ENCODE data around the gene TANK. TPM values are rescaled to one million over a fixed set of nuclear protein-coding genes. Genes with fewer than 3 reads are reported as not detected.

Gene TANK
- total RNA-seq, 1 experiment from 2014 or later: 24.5 TPM

DNA sequence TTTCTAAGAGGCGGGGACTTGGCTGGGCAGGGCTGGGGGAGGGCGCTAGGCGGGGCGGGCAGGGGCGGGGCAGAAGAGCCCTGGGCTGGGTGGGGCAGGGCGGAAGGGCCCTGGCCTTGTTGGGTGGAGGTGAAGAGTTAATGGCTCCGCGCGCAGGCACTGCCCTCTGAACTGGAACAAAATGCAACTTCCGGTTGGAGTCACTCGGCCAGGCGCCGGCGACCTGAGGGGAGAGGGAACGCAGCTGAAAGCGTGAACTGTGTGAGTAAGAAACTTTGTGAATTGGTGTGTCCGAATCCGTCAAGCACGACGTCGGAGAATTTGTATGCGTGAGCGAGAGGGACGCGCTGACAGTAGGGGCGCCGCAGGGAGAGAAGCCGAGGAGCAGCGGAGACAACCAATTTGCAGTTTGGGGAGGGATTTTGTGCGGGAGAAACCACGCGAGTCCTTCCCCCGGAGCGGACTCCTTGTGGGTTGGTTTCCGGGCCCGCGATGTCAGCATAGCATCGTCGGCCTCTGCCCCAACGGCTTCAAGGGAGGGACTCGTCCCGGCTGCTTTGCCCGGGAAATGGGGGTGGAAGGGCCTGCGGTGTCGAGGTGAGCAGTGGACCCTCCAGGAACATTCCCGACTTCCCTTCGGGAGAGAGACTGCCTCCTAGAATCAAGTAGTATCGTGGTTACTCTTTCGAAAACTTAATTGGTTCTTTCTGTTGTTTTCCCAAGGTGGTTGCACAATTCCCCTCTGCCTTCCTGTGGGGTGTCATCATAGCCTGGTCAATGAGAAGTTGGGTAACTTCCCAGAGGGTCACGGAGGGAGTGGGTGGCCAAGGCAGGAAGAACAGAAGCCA, at the start of gene TANK (continued):
- TF ChIP-seq, protein P1, sequence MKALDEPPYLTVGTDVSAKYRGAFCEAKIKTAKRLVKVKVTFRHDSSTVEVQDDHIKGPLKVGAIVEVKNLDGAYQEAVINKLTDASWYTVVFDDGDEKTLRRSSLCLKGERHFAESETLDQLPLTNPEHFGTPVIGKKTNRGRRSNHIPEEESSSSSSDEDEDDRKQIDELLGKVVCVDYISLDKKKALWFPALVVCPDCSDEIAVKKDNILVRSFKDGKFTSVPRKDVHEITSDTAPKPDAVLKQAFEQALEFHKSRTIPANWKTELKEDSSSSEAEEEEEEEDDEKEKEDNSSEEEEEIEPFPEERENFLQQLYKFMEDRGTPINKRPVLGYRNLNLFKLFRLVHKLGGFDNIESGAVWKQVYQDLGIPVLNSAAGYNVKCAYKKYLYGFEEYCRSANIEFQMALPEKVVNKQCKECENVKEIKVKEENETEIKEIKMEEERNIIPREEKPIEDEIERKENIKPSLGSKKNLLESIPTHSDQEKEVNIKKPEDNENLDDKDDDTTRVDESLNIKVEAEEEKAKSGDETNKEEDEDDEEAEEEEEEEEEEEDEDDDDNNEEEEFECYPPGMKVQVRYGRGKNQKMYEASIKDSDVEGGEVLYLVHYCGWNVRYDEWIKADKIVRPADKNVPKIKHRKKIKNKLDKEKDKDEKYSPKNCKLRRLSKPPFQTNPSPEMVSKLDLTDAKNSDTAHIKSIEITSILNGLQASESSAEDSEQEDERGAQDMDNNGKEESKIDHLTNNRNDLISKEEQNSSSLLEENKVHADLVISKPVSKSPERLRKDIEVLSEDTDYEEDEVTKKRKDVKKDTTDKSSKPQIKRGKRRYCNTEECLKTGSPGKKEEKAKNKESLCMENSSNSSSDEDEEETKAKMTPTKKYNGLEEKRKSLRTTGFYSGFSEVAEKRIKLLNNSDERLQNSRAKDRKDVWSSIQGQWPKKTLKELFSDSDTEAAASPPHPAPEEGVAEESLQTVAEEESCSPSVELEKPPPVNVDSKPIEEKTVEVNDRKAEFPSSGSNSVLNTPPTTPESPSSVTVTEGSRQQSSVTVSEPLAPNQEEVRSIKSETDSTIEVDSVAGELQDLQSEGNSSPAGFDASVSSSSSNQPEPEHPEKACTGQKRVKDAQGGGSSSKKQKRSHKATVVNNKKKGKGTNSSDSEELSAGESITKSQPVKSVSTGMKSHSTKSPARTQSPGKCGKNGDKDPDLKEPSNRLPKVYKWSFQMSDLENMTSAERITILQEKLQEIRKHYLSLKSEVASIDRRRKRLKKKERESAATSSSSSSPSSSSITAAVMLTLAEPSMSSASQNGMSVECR (CRISPR knock-in tag; IDR thresholded peaks at IDR 0.05; ENCODE audit: borderline replicate concordance): 0 out of 2 replicates have a peak, but pooled peaks have one; percentile 65
- TF ChIP-seq GABPB1 (CRISPR knock-in tag; IDR thresholded peaks at IDR 0.05) (peak; percentile 98), MYBL2 (CRISPR knock-in tag; IDR thresholded peaks at IDR 0.05) (peak; percentile 26; the same call in 1 of the 2 replicates), USF1 (CRISPR knock-in tag; IDR thresholded peaks at IDR 0.05) (no peak), ZNF263 (CRISPR knock-in tag; IDR thresholded peaks at IDR 0.05; ENCODE audit: low read depth) (no peak), AR (CRISPR knock-in tag; IDR thresholded peaks at IDR 0.05) (no peak), FOXK1 (CRISPR knock-in tag; IDR thresholded peaks at IDR 0.05) (peak; percentile 41), ZNF671 (CRISPR knock-in tag; IDR thresholded peaks at IDR 0.05) (peak; percentile 57; the same call in 1 of the 2 replicates), HMGXB4 (CRISPR knock-in tag; IDR thresholded peaks at IDR 0.05) (no peak), ZBTB43 (CRISPR knock-in tag; IDR thresholded peaks at IDR 0.05) (peak; percentile 70; the same call in 1 of the 2 replicates), FOXJ3 (CRISPR knock-in tag; IDR thresholded peaks at IDR 0.05; ENCODE audit: borderline replicate concordance) (no peak), SOX15 (CRISPR knock-in tag; IDR thresholded peaks at IDR 0.05) (no peak), NFE2L1 (CRISPR knock-in tag; IDR thresholded peaks at IDR 0.05) (peak; percentile 46; the same call in 1 of the 2 replicates)
- TF ChIP-seq, protein P2, sequence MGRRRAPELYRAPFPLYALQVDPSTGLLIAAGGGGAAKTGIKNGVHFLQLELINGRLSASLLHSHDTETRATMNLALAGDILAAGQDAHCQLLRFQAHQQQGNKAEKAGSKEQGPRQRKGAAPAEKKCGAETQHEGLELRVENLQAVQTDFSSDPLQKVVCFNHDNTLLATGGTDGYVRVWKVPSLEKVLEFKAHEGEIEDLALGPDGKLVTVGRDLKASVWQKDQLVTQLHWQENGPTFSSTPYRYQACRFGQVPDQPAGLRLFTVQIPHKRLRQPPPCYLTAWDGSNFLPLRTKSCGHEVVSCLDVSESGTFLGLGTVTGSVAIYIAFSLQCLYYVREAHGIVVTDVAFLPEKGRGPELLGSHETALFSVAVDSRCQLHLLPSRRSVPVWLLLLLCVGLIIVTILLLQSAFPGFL (CRISPR knock-in tag; IDR thresholded peaks at IDR 0.05; ENCODE audit: borderline replicate concordance): peak; percentile 15; the same call in 1 of the 2 replicates

All from WTC11 (cell line).